IMR-90 (cell line): Measurements from ENCODE around the gene COX4I1. TPM values are rescaled to one million over a fixed set of nuclear protein-coding genes. Genes with fewer than 3 reads are reported as not detected.
"Not testable (repeated sequence)": the region's sequence is repeated elsewhere in the genome, so short reads cannot be mapped to it uniquely, and the experiment has no call there.

Source experiments
- ATAC-seq: fragments of 200-7000 bp; cut with Tn5 transposase; 2 replicates; pipeline ENCODE4 v1.9.1; 2020; ENCODE audit warnings: low read depth, mild to moderate bottlenecking, moderate library complexity
- BruUV-seq: library from RNA; stranded (reverse); fragments of 400-500 nt; replicated peaks from 2 replicates; lab custom pipeline; 2021; lab: Mats Ljungman, UMichigan
- CTCF ChIA-PET: fragments of 300-600 bp; formaldehyde crosslinking; extraction: SDS; loops from one replicate; lab custom pipeline; 2021; ENCODE audit warnings: antibody characterized with exemption; lab: Yijun Ruan, JAX
- POLR2A ChIA-PET: fragments of 300-600 bp; sonication (Branson Sonifier 250); formaldehyde crosslinking; loops from one replicate; lab custom pipeline; 2022; ENCODE audit warnings: antibody characterized with exemption; ENCODE audit not compliant: unreplicated experiment; lab: Charles Lee
- DNase-seq: peaks from one replicate; pipeline ENCODE4 v3.0.0; 2013
- H2AFZ ChIP-seq: replicated peaks from 2 replicates; pipeline ENCODE3; 2013; ENCODE audit warnings: low read length, mild to moderate bottlenecking; ENCODE audit not compliant: poor library complexity
- H2AK5ac ChIP-seq: 2 replicates; pipeline ENCODE4 v1.6.1; 2013; ENCODE audit warnings: low read depth, low read length, inconsistent platforms
- H2AK9ac ChIP-seq: replicated peaks from 2 replicates; pipeline ENCODE3; 2013; ENCODE audit warnings: mild to moderate bottlenecking, low read depth, low read length, moderate library complexity; ENCODE audit not compliant: poor library complexity
- H2BK120ac ChIP-seq: 2 replicates; pipeline ENCODE4 v1.6.1; 2013; ENCODE audit warnings: low read depth, low read length, inconsistent platforms
- H2BK15ac ChIP-seq: 3 replicates; pipeline ENCODE4 v1.6.1; 2013; ENCODE audit warnings: low read depth, low read length, inconsistent platforms
- H2BK20ac ChIP-seq: 2 replicates; pipeline ENCODE4 v1.6.1; 2013; ENCODE audit warnings: low read depth, mild to moderate bottlenecking, inconsistent platforms, low read length, moderate library complexity
- H2BK5ac ChIP-seq: 2 replicates; pipeline ENCODE4 v1.6.1; 2013; ENCODE audit warnings: mild to moderate bottlenecking, low read depth, low read length, inconsistent platforms; ENCODE audit not compliant: poor library complexity, severe bottlenecking
- H3K14ac ChIP-seq: replicated peaks from 2 replicates; pipeline ENCODE4 v1.6.1; 2013; ENCODE audit warnings: low read depth, low read length, inconsistent platforms
- H3K18ac ChIP-seq: 2 replicates; pipeline ENCODE4 v1.6.1; 2013; ENCODE audit warnings: low read depth, low read length, control low read depth
- H3K23ac ChIP-seq: 2 replicates; pipeline ENCODE4 v1.6.1; 2013; ENCODE audit warnings: low read depth, low read length, inconsistent platforms
- H3K27ac ChIP-seq: 2 replicates; pipeline ENCODE4 v1.5.1; 2013; ENCODE audit warnings: mild to moderate bottlenecking, control low read depth, low read length; ENCODE audit not compliant: insufficient read depth
- H3K27me3 ChIP-seq: 2 replicates; pipeline ENCODE4 v1.6.1; 2013; ENCODE audit warnings: low read length; ENCODE audit not compliant: control insufficient read depth, insufficient read depth
- H3K36me3 ChIP-seq: 2 replicates; pipeline ENCODE4 v1.6.1; 2013; ENCODE audit warnings: low read length, mixed read lengths; ENCODE audit not compliant: control insufficient read depth, insufficient read depth
- H3K4ac ChIP-seq: 2 replicates; pipeline ENCODE4 v1.6.1; 2013; ENCODE audit warnings: low read depth, low read length, inconsistent platforms
- H3K4me1 ChIP-seq: 2 replicates; pipeline ENCODE4 v1.6.1; 2013; ENCODE audit warnings: low read length, mixed read lengths; ENCODE audit not compliant: control insufficient read depth, insufficient read depth
- H3K4me2 ChIP-seq: 2 replicates; pipeline ENCODE4 v1.6.1; 2013; ENCODE audit warnings: low read depth, mild to moderate bottlenecking, control low read depth, low read length, moderate library complexity
- H3K4me3 ChIP-seq: 2 replicates; pipeline ENCODE4 v1.5.1; 2013; ENCODE audit warnings: low read depth, mild to moderate bottlenecking, control low read depth, low read length, moderate library complexity; ENCODE audit not compliant: insufficient read depth
- H3K56ac ChIP-seq: 2 replicates; pipeline ENCODE4 v1.6.1; 2013; ENCODE audit warnings: low read length, inconsistent platforms; ENCODE audit not compliant: insufficient read depth; ENCODE audit errors: extremely low read depth
- H3K79me1 ChIP-seq, 2 experiments: 2 replicates each; pipeline ENCODE4 v1.6.1; 2013; ENCODE audit warnings: low read length in 2 of 2, inconsistent platforms in 1 of 2, low read depth in 1 of 2
- H3K9ac ChIP-seq: 2 replicates; pipeline ENCODE4 v1.6.1; 2013; ENCODE audit warnings: low read depth, low read length, control low read depth
- H3K9me1 ChIP-seq: 2 replicates; pipeline ENCODE4 v1.6.1; 2013; ENCODE audit warnings: low read length, inconsistent platforms; ENCODE audit not compliant: insufficient read depth
- H3K9me3 ChIP-seq: 2 replicates; pipeline ENCODE4 v1.6.1; 2013; ENCODE audit warnings: low read length; ENCODE audit not compliant: control insufficient read depth, insufficient read depth
- H4K20me1 ChIP-seq: 2 replicates; pipeline ENCODE4 v1.6.1; 2013; ENCODE audit warnings: low read length, inconsistent platforms; ENCODE audit not compliant: insufficient read depth
- H4K5ac ChIP-seq: 2 replicates; pipeline ENCODE4 v1.6.1; 2013; ENCODE audit warnings: mild to moderate bottlenecking, low read depth, low read length, control low read depth
- H4K8ac ChIP-seq, 2 experiments: 2 replicates each; pipeline ENCODE4 v1.6.1; 2013; ENCODE audit warnings: low read depth in 2 of 2, low read length in 2 of 2, control low read depth in 1 of 2, inconsistent platforms in 1 of 2
- H4K91ac ChIP-seq: 2 replicates; pipeline ENCODE4 v1.6.1; 2013; ENCODE audit warnings: low read depth, low read length, inconsistent platforms; ENCODE audit not compliant: insufficient read depth
- POLR2A ChIP-seq: IDR thresholded peaks from 2 replicates; pipeline ENCODE4 v1.6.1; 2012; ENCODE audit warnings: mild to moderate bottlenecking, low read depth, low read length
- RFX5 ChIP-seq: IDR thresholded peaks from 2 replicates; pipeline ENCODE4 v1.8.0; 2012; ENCODE audit warnings: low read depth, mild to moderate bottlenecking, low read length, moderate library complexity
- SMC3 ChIP-seq: fragments of 150-350 bp; IDR thresholded peaks from 2 replicates; pipeline ENCODE4 v1.6.1; 2016; ENCODE audit warnings: low read depth, mild to moderate bottlenecking, antibody characterized with exemption, low read length, moderate library complexity
- WGBS, 2 experiments: methylation state at CpG; one replicate each; pipeline versions ENCODE4 v1.1.5 to v1.1.7; 2013; ENCODE audit warnings: missing lambda C conversion rate in 2 of 2; ENCODE audit not compliant: insufficient read length in 1 of 2; ENCODE audit errors: extremely low coverage in 2 of 2; 5-methylcytosine and 5-hydroxymethylcytosine counted together
- dilution Hi-C: fragments of 300-500 bp; cut with HindIII; formaldehyde crosslinking; loops from one replicate; pipeline ENCODE4 v1.14.3; 2018; ENCODE audit warnings: low sequenced_read_pairs; ENCODE audit not compliant: unreplicated experiment
- in situ Hi-C: fragments of 300-500 bp; cut with MboI; formaldehyde crosslinking; loops from 3 replicates; pipeline ENCODE4 v1.14.3; 2019; ENCODE audit warnings: low sequenced_read_pairs, inconsistent platforms, mixed read lengths
- intact Hi-C: fragments of 100-400 bp; cut with micrococcal nuclease; formaldehyde crosslinking; loops from 2 replicates; pipeline ENCODE4 v1.10.0; 2022
- polyA plus RNA-seq, 3 experiments: library from polyadenylated mRNA; depleted of rRNA; stranded (reverse); fragments of >200 nt; gene quantifications; 2 replicates each; pipeline ENCODE4 v1.2.3, GENCODE V29; 2012; ENCODE audit warnings: low replicate concordance in 1 of 3
- total RNA-seq: library from RNA; depleted of rRNA; stranded (reverse); fragments of >200 nt; gene quantifications from 2 replicates; pipeline ENCODE4 v1.2.3, GENCODE V29; 2012

Gene COX4I1
- total and polyA plus RNA-seq, 2 of the 4 experiments (the other 2 are of a cell fraction) = 397 to 700 TPM

GRCh38 chr16:85836706-85837582, 37.4 kb downstream of the COX4I1 start:
- no peak overlapping the region for H3K4me2 ChIP-seq
- H3K27ac ChIP-seq = no peak overlapping the region
- H3K9me1 ChIP-seq = no peaks in the 10 kb centered on the region
- H3K79me1 ChIP-seq = no peaks in the 10 kb centered on the region
- DNase-seq (no peak), ATAC-seq (no peak)
- in situ Hi-C loops (no loop called here), intact Hi-C loops (no loop called here), dilution Hi-C loops (no loop called here)
- WGBS, 2 experiments = 65% methylated on average over 7 of the region's 24 CpGs; no CpG with 5 or more reads in 1 of the 2 experiments
- no peak overlapping the region for H2BK20ac ChIP-seq
- no peak overlapping the region for H3K56ac ChIP-seq
- ChIA-PET CTCF (interaction anchor here (0.6 kb wide), 1 partner anchor 1155 kb away, joined by 5 read pairs; no protein-coding TSS in a partner anchor), POLR2A (no interaction called here)
- H3K14ac ChIP-seq = no peak overlapping the region
- no peak overlapping the region for H2BK15ac ChIP-seq
- no peak overlapping the region for H2AK5ac ChIP-seq
- peaks cover 9% of the 10 kb centered on the region; the same call in 1 of the 2 replicates for H3K9me3 ChIP-seq
- no peaks in the 10 kb centered on the region for H4K20me1 ChIP-seq
- no peaks in the 10 kb centered on the region for H3K36me3 ChIP-seq
- H3K27me3 ChIP-seq = peaks cover 65% of the 10 kb centered on the region
- H3K9ac ChIP-seq = no peak overlapping the region
- H2AK9ac ChIP-seq = no peak overlapping the region
- H3K23ac ChIP-seq = no peak overlapping the region
- H3K4me3 ChIP-seq = no peak overlapping the region
- no peak overlapping the region for H4K91ac ChIP-seq
- H3K18ac ChIP-seq = no peak overlapping the region
- H3K4ac ChIP-seq = no peak overlapping the region
- H2BK5ac ChIP-seq = no peak overlapping the region
- no peak overlapping the region for H4K5ac ChIP-seq
- BruUV-seq = no TSS peak
- TF ChIP-seq RFX5 (no peak), POLR2A (no peak), SMC3 (no peak)
- H4K8ac ChIP-seq = no peak overlapping the region
- no peak overlapping the region for H2BK120ac ChIP-seq
- H2AFZ ChIP-seq = no peak overlapping the region
- H3K4me1 ChIP-seq = no peaks in the 10 kb centered on the region

GRCh38 chr16:85837654-85838053, 38.2 kb downstream of the COX4I1 start:
- in situ Hi-C loops, H3K36me3 ChIP-seq, H4K8ac ChIP-seq, H4K5ac ChIP-seq, H3K27ac ChIP-seq, H2AK5ac ChIP-seq, H3K23ac ChIP-seq, H3K56ac ChIP-seq, H3K14ac ChIP-seq, DNase-seq, BruUV-seq, H3K4me3 ChIP-seq, dilution Hi-C loops, H2BK5ac ChIP-seq, H2BK20ac ChIP-seq, H3K79me1 ChIP-seq, H2BK15ac ChIP-seq, H2BK120ac ChIP-seq, H3K4me1 ChIP-seq, H2AFZ ChIP-seq, CTCF ChIA-PET, H3K4ac ChIP-seq, ATAC-seq, H3K9me1 ChIP-seq, H4K20me1 ChIP-seq, H3K9me3 ChIP-seq, H3K4me2 ChIP-seq, POLR2A ChIA-PET, H3K9ac ChIP-seq, intact Hi-C loops, H3K18ac ChIP-seq, H4K91ac ChIP-seq, H2AK9ac ChIP-seq: not testable (repeated sequence)
- H3K27me3 ChIP-seq = peaks cover 64% of the 10 kb centered on the region
- WGBS, 2 experiments = 40% methylated on average over 1 of the region's 4 CpGs; no CpG with 5 or more reads in 1 of the 2 experiments
